Endothelial cell of umbilical vein (primary cell): ENCODE results near the gene ACAP2. TPM values are rescaled to one million over a fixed set of nuclear protein-coding genes. Genes with fewer than 3 reads are reported as not detected.

Source experiments
- BruUV-seq: library from RNA; stranded (reverse); fragments of 400-500 nt; replicated peaks from 2 replicates; lab custom pipeline; 2021; lab: Mats Ljungman, UMichigan
- CTCF ChIA-PET: fragments of 300-600, 350-600 bp; sonication (Branson Sonifier 250); formaldehyde crosslinking; loops from one replicate; lab custom pipeline; 2021; ENCODE audit warnings: antibody characterized with exemption, inconsistent platforms; lab: Charles Lee
- POLR2A ChIA-PET: fragments of 300-600, 350-600 bp; sonication (Branson Sonifier 250); formaldehyde crosslinking; loops from one replicate; lab custom pipeline; 2021; ENCODE audit warnings: antibody characterized with exemption, inconsistent platforms; lab: Charles Lee
- DNase-seq: peaks from one replicate; pipeline ENCODE4 v3.0.0-alpha.2; 2011; ENCODE audit warnings: low read depth, low spot score
- FAIRE-seq: peaks from 2 replicates; lab custom pipeline; 2011; peaks lifted over from hg19 to GRCh38; lab: Jason Lieb, UNC
- H2AFZ ChIP-seq: 2 replicates; pipeline ENCODE4 v1.6.0; 2012; ENCODE audit warnings: low read depth, low read length, control low read depth, inconsistent platforms
- H3K27ac ChIP-seq: 2 replicates; pipeline ENCODE4 v1.5.1; 2011; ENCODE audit warnings: low read depth, mild to moderate bottlenecking, control low read depth, low read length, moderate library complexity; ENCODE audit not compliant: insufficient read depth
- H3K27me3 ChIP-seq, 2 experiments: 2 replicates each; pipeline versions ENCODE4 v1.6.0 to v1.6.1; 2011; ENCODE audit warnings: low read length in 2 of 2, mixed read lengths in 1 of 2; ENCODE audit not compliant: control insufficient read depth in 2 of 2, insufficient read depth in 2 of 2
- H3K36me3 ChIP-seq, 2 experiments: 2 replicates in 1 of 2; 3 replicates in 1 of 2; pipeline ENCODE4 v1.5.1; 2011; ENCODE audit warnings: low read length in 2 of 2, mild to moderate bottlenecking in 1 of 2, moderate library complexity in 1 of 2; ENCODE audit not compliant: control insufficient read depth in 2 of 2, insufficient read depth in 2 of 2; ENCODE audit errors: extremely low read depth in 1 of 2
- H3K4me1 ChIP-seq: 3 replicates; pipeline ENCODE4 v1.5.1; 2011; ENCODE audit warnings: mild to moderate bottlenecking, low read length; ENCODE audit not compliant: control insufficient read depth, insufficient read depth; ENCODE audit errors: extremely low read depth
- H3K4me2 ChIP-seq: 2 replicates; pipeline ENCODE4 v1.6.1; 2011; ENCODE audit warnings: low read length, control low read depth, mixed read lengths; ENCODE audit not compliant: insufficient read depth
- H3K4me3 ChIP-seq, 3 experiments: fragments of 200-600 bp in 1 of 3; sonication (generic), shearing (Covaris generic) in 1 of 3; replicated peaks in 1 of 3; 2 replicates each; pipeline ENCODE4 v1.5.1; 2011 to 2016; ENCODE audit warnings: control low read depth in 3 of 3, low read length in 3 of 3, mild to moderate bottlenecking in 2 of 3, inconsistent platforms in 1 of 3, low read depth in 1 of 3, moderate library complexity in 1 of 3; ENCODE audit not compliant: insufficient read depth in 1 of 3
- H3K79me2 ChIP-seq: 2 replicates; pipeline ENCODE4 v1.6.0; 2012; ENCODE audit warnings: low read length, inconsistent platforms; ENCODE audit not compliant: control insufficient read depth, insufficient read depth
- H3K9ac ChIP-seq: replicated peaks from 2 replicates; pipeline ENCODE3; 2011; ENCODE audit warnings: low read length, control low read depth; ENCODE audit not compliant: insufficient read depth; ENCODE audit errors: extremely low read depth
- H3K9me1 ChIP-seq: replicated peaks from 3 replicates; pipeline ENCODE4 v1.6.0; 2011; ENCODE audit warnings: mild to moderate bottlenecking, low read length; ENCODE audit not compliant: control insufficient read depth, insufficient read depth; ENCODE audit errors: extremely low read depth
- H3K9me3 ChIP-seq: replicated peaks from 2 replicates; pipeline ENCODE4 v1.5.1; 2012; ENCODE audit warnings: low read length, inconsistent platforms; ENCODE audit not compliant: control insufficient read depth, insufficient read depth
- H4K20me1 ChIP-seq: replicated peaks from 2 replicates; pipeline ENCODE3; 2011; ENCODE audit warnings: mild to moderate bottlenecking, low read length; ENCODE audit not compliant: control insufficient read depth, insufficient read depth; ENCODE audit errors: extremely low read depth
- CTCF ChIP-seq, 2 donors: IDR thresholded peaks; 1 replicate in 1 of 2; 2 replicates in 1 of 2; pipeline ENCODE4 v1.5.1; 2011; ENCODE audit warnings: low read length in 2 of 2, mild to moderate bottlenecking in 2 of 2, moderate library complexity in 2 of 2, control low read depth in 1 of 2, inconsistent platforms in 1 of 2, low read depth in 1 of 2; ENCODE audit not compliant: insufficient read depth in 1 of 2; ENCODE audit errors: extremely low read depth in 1 of 2
- EZH2 ChIP-seq: IDR thresholded peaks from 2 replicates; pipeline ENCODE4 v1.6.1; 2012; ENCODE audit warnings: borderline replicate concordance, low read depth, mild to moderate bottlenecking, moderate library complexity, low read length, inconsistent platforms; ENCODE audit not compliant: severe bottlenecking
- FOS ChIP-seq: IDR thresholded peaks from 2 replicates; pipeline ENCODE4 v1.6.1; 2011; ENCODE audit warnings: mild to moderate bottlenecking, low read length, moderate library complexity, borderline replicate concordance; ENCODE audit not compliant: insufficient read depth
- GATA2 ChIP-seq: IDR thresholded peaks from 2 replicates; pipeline ENCODE4 v1.7.0; 2011; ENCODE audit warnings: low read depth, mild to moderate bottlenecking, moderate library complexity, mixed read lengths, low read length; ENCODE audit not compliant: insufficient read length, insufficient read depth
- JUN ChIP-seq: IDR thresholded peaks from 2 replicates; pipeline ENCODE4 v1.6.1; 2011; ENCODE audit warnings: borderline replicate concordance, low read depth; ENCODE audit not compliant: insufficient read length, insufficient read depth
- MAX ChIP-seq: IDR thresholded peaks from 2 replicates; pipeline ENCODE4 v1.6.1; 2011; ENCODE audit not compliant: insufficient read depth, insufficient read length
- MYC ChIP-seq: IDR thresholded peaks from one replicate; pipeline ENCODE4 v1.6.1; 2011; ENCODE audit warnings: mild to moderate bottlenecking, low read depth, low read length
- POLR2A ChIP-seq: IDR thresholded peaks from 2 replicates; pipeline ENCODE4 v1.6.1; 2012; ENCODE audit warnings: low read depth, mild to moderate bottlenecking, control low read depth, low read length
- POLR2AphosphoS5 ChIP-seq: IDR thresholded peaks from 2 replicates; pipeline ENCODE4 v1.6.1; 2012; ENCODE audit warnings: low read depth, mild to moderate bottlenecking, control low read depth, low read length, moderate library complexity; ENCODE audit not compliant: insufficient read depth
- dilution Hi-C: fragments of 300-500 bp; cut with MboI; formaldehyde crosslinking; loops from one replicate; pipeline ENCODE4 v1.15.0; 2019; ENCODE audit warnings: low sequenced_read_pairs; ENCODE audit not compliant: extremely low pct_ligation_motif_present
- intact Hi-C: fragments of 100-400 bp; cut with micrococcal nuclease; formaldehyde crosslinking; loops from one replicate; pipeline ENCODE4 v1.10.0; 2022
- polyA plus RNA-seq, 4 experiments: library from polyadenylated mRNA; depleted of rRNA in 3 of 4; stranded (reverse) in 3 of 4; unstranded in 1 of 4; fragments of >200 nt; gene quantifications; 2 replicates each; pipeline versions ENCODE4 v1.2.1 to v1.2.3, GENCODE V29; 2011 to 2012; ENCODE audit warnings: missing spikeins in 1 of 4
- total RNA-seq: library from RNA; stranded (reverse); gene quantifications from 2 replicates; pipeline ENCODE4 v1.2.3, GENCODE V29; 2021

The ACAP2 gene
- total and polyA plus RNA-seq, 2 donors (not counting 3 experiments of a cell fraction or from before 2014, with no cell fraction given) = 13.6 to 36.9 TPM

- Histone ChIP-seq H4K20me1 (no peaks in the 10 kb centered on the region), H3K4me3 (no peak overlapping the region), H2AFZ (no peak overlapping the region), H3K27me3 (peaks cover 3 to 6% of the 10 kb centered on the region in 2 experiments), H3K4me2 (no peak overlapping the region), H3K36me3 (no peaks in the 10 kb centered on the region), H3K27ac (no peak overlapping the region), H3K4me1 (no peaks in the 10 kb centered on the region), H3K9me1 (no peaks in the 10 kb centered on the region), H3K9ac (no peak overlapping the region), H3K9me3 (no peaks in the 10 kb centered on the region), H3K79me2 (no peaks in the 10 kb centered on the region)
- intact Hi-C loops = no loop called here
- POLR2A ChIA-PET = interaction anchor here (0.7 kb wide), 2 partner anchors 54 to 90 kb away, joined by 3 to 4 read pairs; no protein-coding TSS in a partner anchor
- CTCF ChIA-PET = interaction anchor here (0.7 to 1.7 kb wide), 2 partner anchors 154 to 190 kb away, joined by 3 to 9 read pairs; partner anchors contain the start of gene XXYLT1
- DNase-seq = no peak
- no peak for FAIRE-seq
- dilution Hi-C loops = no loop called here
- BruUV-seq = no TSS peak
- TF ChIP-seq CTCF (IDR thresholded peaks at IDR 0.05; ENCODE audit: extremely low read depth in 1 of 2, insufficient read depth in 1 of 2, low read depth in 1 of 2, low read length in 2 of 2) = no peak
- TF ChIP-seq MYC = no peak
- no peak for TF ChIP-seq POLR2AphosphoS5
- no peak for TF ChIP-seq EZH2
- TF ChIP-seq GATA2 = no peak
- no peak for TF ChIP-seq JUN
- no peak for TF ChIP-seq MAX
- no peak for TF ChIP-seq POLR2A
- TF ChIP-seq FOS = no peak
These were observed 18.9 kb upstream of the ACAP2 start for GRCh38 chr3:195461594-195462307.
